ENCODE data around the gene LRRC8D.

The LRRC8D gene

GRCh38 chr1:89896105-89896942, 75.5 kb downstream of the LRRC8D start:
- H3K4me3 ChIP-seq (ENCODE audit: low read depth, low read length): no peak overlapping the region
- DNase-seq (ENCODE audit: low read depth): no peak
- TF ChIP-seq CTCF (IDR thresholded peaks at IDR 0.05; ENCODE audit: low read depth, low read length, missing control alignments): no peak

- DNase-seq (ENCODE audit: low read depth): no peak
- TF ChIP-seq CTCF (IDR thresholded peaks at IDR 0.05; ENCODE audit: low read depth, low read length, missing control alignments): no peak
- no peak overlapping the region for H3K4me3 ChIP-seq (ENCODE audit: low read depth, low read length)
Observed at GRCh38 chr1:89897347-89898133, 76.7 kb downstream of the LRRC8D start.

GRCh38 chr1:89898150-89898549, 77.3 kb downstream of the LRRC8D start:
- no peak for DNase-seq (ENCODE audit: low read depth)
- TF ChIP-seq CTCF (IDR thresholded peaks at IDR 0.05; ENCODE audit: low read depth, low read length, missing control alignments): no peak
- H3K4me3 ChIP-seq (ENCODE audit: low read depth, low read length): no peak overlapping the region

GRCh38 chr1:89898695-89899470, 78.1 kb downstream of the LRRC8D start:
- no peak for DNase-seq (ENCODE audit: low read depth)
- H3K4me3 ChIP-seq (ENCODE audit: low read depth, low read length): no peak overlapping the region
- TF ChIP-seq CTCF (IDR thresholded peaks at IDR 0.05; ENCODE audit: low read depth, low read length, missing control alignments): no peak

- no peak overlapping the region for H3K4me3 ChIP-seq (ENCODE audit: low read depth, low read length)
- DNase-seq (ENCODE audit: low read depth): no peak
- no peak for TF ChIP-seq CTCF (IDR thresholded peaks at IDR 0.05; ENCODE audit: low read depth, low read length, missing control alignments)
Observed at GRCh38 chr1:89900323-89900722, 79.5 kb downstream of the LRRC8D start.

GRCh38 chr1:89900791-89901708, 80.2 kb downstream of the LRRC8D start:
- no peak overlapping the region for H3K4me3 ChIP-seq (ENCODE audit: low read depth, low read length)
- DNase-seq (ENCODE audit: low read depth): no peak
- TF ChIP-seq CTCF (IDR thresholded peaks at IDR 0.05; ENCODE audit: low read depth, low read length, missing control alignments): no peak
